NCI-H2196 treated with DMSO at 0.1 percent for 48 hours (cell line): ENCODE measurements around the gene RSPH3.
"Not testable (repeated sequence)": the region's sequence is repeated elsewhere in the genome, so short reads cannot be mapped to it uniquely, and the experiment has no call there.

ENCODE experiments used
- DNase-seq: peaks from one replicate; lab custom pipeline; 2025; ENCODE audit not compliant: unreplicated experiment; lab: John Stamatoyannopoulos, UW

RSPH3 gene

GRCh38 chr6:158999666-159000403 lies at the start of gene RSPH3:
Gene RSPH3 (minus strand): TSS chr6:159000202. CDS start chr6:158999550, 652 bp downstream.
- peak; percentile 69 for DNase-seq

GRCh38 chr6:159047891-159048685 lies 48.1 kb upstream of the RSPH3 start:
- no peak for DNase-seq

- no peak for DNase-seq
Measured at GRCh38 chr6:159045801-159046200, 45.8 kb upstream of the RSPH3 start.

- no peak for DNase-seq
Measured at GRCh38 chr6:159044899-159045727, 45.1 kb upstream of the RSPH3 start, which contains the start of gene TAGAP. Gene TAGAP (minus strand): TSS chr6:159044991. CDS start chr6:159044146, 845 bp downstream.

GRCh38 chr6:159043947-159044346 lies 43.9 kb upstream of the RSPH3 start:
- DNase-seq: no peak

GRCh38 chr6:159043251-159043650 lies 43.2 kb upstream of the RSPH3 start:
- DNase-seq: no peak

- no peak for DNase-seq
Measured at GRCh38 chr6:159042826-159043181, 42.8 kb upstream of the RSPH3 start.

- peak; percentile 19 for DNase-seq
Measured at GRCh38 chr6:159042003-159042825, 42.2 kb upstream of the RSPH3 start.

- DNase-seq: no peak
Measured at GRCh38 chr6:159041181-159041580, 41.2 kb upstream of the RSPH3 start.

- DNase-seq: no peak
Measured at GRCh38 chr6:159039885-159040258, 39.9 kb upstream of the RSPH3 start.

GRCh38 chr6:159038914-159039884 lies 39.2 kb upstream of the RSPH3 start:
- DNase-seq: no peak

GRCh38 chr6:159038318-159038717 lies 38.3 kb upstream of the RSPH3 start:
- DNase-seq: not testable (repeated sequence)

GRCh38 chr6:159037756-159038290 lies 37.8 kb upstream of the RSPH3 start:
- DNase-seq: no peak

GRCh38 chr6:159036673-159037072 lies 36.7 kb upstream of the RSPH3 start:
- no peak for DNase-seq

- no peak for DNase-seq
Measured at GRCh38 chr6:159035891-159036290, 35.9 kb upstream of the RSPH3 start.

- no peak for DNase-seq
Measured at GRCh38 chr6:159033160-159034049, 33.4 kb upstream of the RSPH3 start.

GRCh38 chr6:159031846-159032245 lies 31.8 kb upstream of the RSPH3 start:
- no peak for DNase-seq

- no peak for DNase-seq
Measured at GRCh38 chr6:159030168-159030567, 30.2 kb upstream of the RSPH3 start.
